ENCODE measurements around the gene ZNF627. TPM values are rescaled to one million over a fixed set of nuclear protein-coding genes. Genes with fewer than 3 reads are reported as not detected.
A peak's percentile ranks its signal among the peaks of the same experiment; 100 is the strongest.
"Not testable (repeated sequence)": the region's sequence is repeated elsewhere in the genome, so short reads cannot be mapped to it uniquely, and the experiment has no call there.

ZNF627 gene
- total RNA-seq, 4 donors from 2014 or later: 9.0 to 30.8 (median 12.2) TPM

GRCh38 chr19:11598103-11598483 lies 810 bp downstream of the ZNF627 start:
- TF ChIP-seq POLR2A (IDR thresholded peaks at IDR 0.05) (no peak), CTCF (IDR thresholded peaks at IDR 0.05) (no peak), EP300 (IDR thresholded peaks at IDR 0.05) (no peak)
- Histone ChIP-seq H3K4me3 (peak overlapping the region; percentile 64 to 96 (median 80)), H3K27ac (peak overlapping the region; percentile 85 to 98 (median 91)), H3K4me1 (peaks cover 0 to 31% (median 10%) of the 10 kb centered on the region in 4 donors), H3K27me3 (no peaks in the 10 kb centered on the region), H3K36me3 (peaks cover 0 to 9% (median 0%) of the 10 kb centered on the region in 3 donors), H3K9me3 (no peaks in the 10 kb centered on the region)
- DNase-seq (ENCODE audit: low spot score in 2 of 2): no peak
- 64 to 67% methylated on average over 10 of the region's 10 CpGs for WGBS, 2 donors

GRCh38 chr19:11598746-11599145 lies 1.5 kb downstream of the ZNF627 start:
- no peak overlapping the region for H3K27ac ChIP-seq
- TF ChIP-seq POLR2A (IDR thresholded peaks at IDR 0.05) (no peak), EP300 (IDR thresholded peaks at IDR 0.05) (no peak), CTCF (IDR thresholded peaks at IDR 0.05) (no peak)
- DNase-seq (ENCODE audit: low spot score in 2 of 2): no peak
- no peaks in the 10 kb centered on the region for H3K9me3 ChIP-seq
- no peaks in the 10 kb centered on the region for H3K27me3 ChIP-seq
- WGBS, 2 donors: 89 to 95% methylated on average over 2 of the region's 2 CpGs
- peaks cover 0 to 13% (median 0%) of the 10 kb centered on the region in 3 donors for H3K36me3 ChIP-seq
- H3K4me3 ChIP-seq: peak overlapping the region in 1 of 4 donors; percentile 70
- peaks cover 0 to 31% (median 10%) of the 10 kb centered on the region in 4 donors for H3K4me1 ChIP-seq

GRCh38 chr19:11599704-11600103 lies 2.4 kb downstream of the ZNF627 start:
- H3K27me3 ChIP-seq; H3K27ac ChIP-seq; DNase-seq (ENCODE audit: low spot score in 2 of 2); H3K9me3 ChIP-seq; H3K4me3 ChIP-seq: not testable (repeated sequence)
- 94 to 95% methylated on average over 8 of the region's 8 CpGs for WGBS, 2 donors
- Histone ChIP-seq H3K36me3 (peaks cover 0 to 23% (median 0%) of the 10 kb centered on the region in 3 donors), H3K4me1 (peaks cover 0 to 31% (median 10%) of the 10 kb centered on the region in 4 donors)

- no peak overlapping the region for H3K4me3 ChIP-seq
- H3K4me1 ChIP-seq: no peaks in the 10 kb centered on the region
- H3K27ac ChIP-seq: no peak overlapping the region
- no peak for DNase-seq (ENCODE audit: low spot score in 2 of 2)
- peaks cover 0 to 54% (median 6%) of the 10 kb centered on the region in 3 donors for H3K36me3 ChIP-seq
- peaks cover 0 to 7% (median 0%) of the 10 kb centered on the region in 4 donors for H3K9me3 ChIP-seq
- TF ChIP-seq POLR2A (IDR thresholded peaks at IDR 0.05) (no peak), CTCF (IDR thresholded peaks at IDR 0.05) (no peak), EP300 (IDR thresholded peaks at IDR 0.05) (no peak)
- 98 to 99% methylated on average over 7 to 8 of the region's 8 CpGs for WGBS, 2 donors
- no peaks in the 10 kb centered on the region for H3K27me3 ChIP-seq
Measured at GRCh38 chr19:11606484-11606883, 9.2 kb downstream of the ZNF627 start.

GRCh38 chr19:11611730-11612129 lies 14.4 kb downstream of the ZNF627 start:
- Histone ChIP-seq H3K27ac (no peak overlapping the region), H3K36me3 (peaks cover 5 to 50% (median 9%) of the 10 kb centered on the region in 3 donors), H3K9me3 (peaks cover 0 to 10% (median 0%) of the 10 kb centered on the region in 4 donors), H3K4me1 (no peaks in the 10 kb centered on the region), H3K27me3 (no peaks in the 10 kb centered on the region), H3K4me3 (no peak overlapping the region)
- 80 to 87% methylated on average over 1 of the region's 1 CpG for whole genome bisulfite sequencing, 2 donors
- no peak for DNase-seq (ENCODE audit: low spot score in 2 of 2)
- TF ChIP-seq CTCF (IDR thresholded peaks at IDR 0.05) (no peak), POLR2A (IDR thresholded peaks at IDR 0.05) (no peak), EP300 (IDR thresholded peaks at IDR 0.05) (no peak)

Measured in tibial nerve (tissue), 4 donors.